GM18526 (cell line): Measurements from ENCODE around the gene IFRD2.

Experiments used
- POLR2A ChIP-seq: IDR thresholded peaks from 3 replicates; pipeline ENCODE4 v1.6.1; 2011; ENCODE audit not compliant: insufficient read length; ENCODE audit errors: extremely low read depth

IFRD2 gene

GRCh38 chr3:50268703-50269451, 23.4 kb downstream of the IFRD2 start, which contains the start of gene SEMA3B:
Gene SEMA3B (plus strand): TSS chr3:50269147. CDS start chr3:50269241, 94 bp downstream.
- TF ChIP-seq POLR2A, result no peak

GRCh38 chr3:50268276-50268675, 24.0 kb downstream of the IFRD2 start:
- no peak for TF ChIP-seq POLR2A

- TF ChIP-seq POLR2A, result no peak
Measured at GRCh38 chr3:50267280-50267913, 24.8 kb downstream of the IFRD2 start.

- no peak for TF ChIP-seq POLR2A
Measured at GRCh38 chr3:50266836-50267235, 25.4 kb downstream of the IFRD2 start.

- TF ChIP-seq POLR2A, result no peak
Measured at GRCh38 chr3:50266017-50266416, 26.2 kb downstream of the IFRD2 start.

- TF ChIP-seq POLR2A, result no peak
Measured at GRCh38 chr3:50265571-50265970, 26.7 kb downstream of the IFRD2 start.

- no peak for TF ChIP-seq POLR2A
Measured at GRCh38 chr3:50264964-50265485, 27.2 kb downstream of the IFRD2 start.

- TF ChIP-seq POLR2A, result no peak
Measured at GRCh38 chr3:50264383-50264963, 27.8 kb downstream of the IFRD2 start.

GRCh38 chr3:50263478-50264382, 28.5 kb downstream of the IFRD2 start:
- no peak for TF ChIP-seq POLR2A

- TF ChIP-seq POLR2A, result no peak
Measured at GRCh38 chr3:50262778-50263177, 29.5 kb downstream of the IFRD2 start.

GRCh38 chr3:50261505-50261904, 30.7 kb downstream of the IFRD2 start:
- TF ChIP-seq POLR2A, result no peak

- TF ChIP-seq POLR2A, result no peak
Measured at GRCh38 chr3:50260942-50261441, 31.2 kb downstream of the IFRD2 start.

- peak; percentile 20 for TF ChIP-seq POLR2A
Measured at GRCh38 chr3:50260027-50260941, 31.9 kb downstream of the IFRD2 start.
